ENCODE data around the gene ATP8A2.

ATP8A2 gene

DNA sequence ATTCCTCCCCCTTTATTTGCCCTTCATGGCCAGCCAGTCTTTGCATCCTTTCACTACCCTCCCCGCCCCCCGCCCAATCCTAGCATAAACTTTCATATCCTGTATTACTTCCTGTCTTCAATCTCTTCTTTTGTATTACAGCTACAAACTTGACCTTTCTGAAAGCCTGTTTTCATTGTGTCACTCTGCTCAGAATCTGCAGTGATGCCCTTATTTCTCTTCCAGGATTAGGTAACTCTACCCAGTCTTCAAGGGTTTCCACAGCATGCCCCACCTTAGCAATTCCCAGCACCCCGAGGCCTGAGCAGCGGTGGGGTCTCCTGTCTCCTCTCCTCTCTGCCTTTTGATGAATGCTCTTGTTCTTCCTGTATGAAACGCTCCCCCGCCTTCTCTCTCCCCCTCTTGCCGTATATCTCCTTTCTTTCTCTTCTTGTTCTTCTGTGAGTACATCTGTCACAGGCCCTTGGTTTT is 534.5 kb downstream of the ATP8A2 start:
- Mint-ChIP-seq H3K27ac (no peak overlapping the region), H3K27me3 (ENCODE audit: low read depth) (no peaks in the 10 kb centered on the region), H3K4me3 (no peak overlapping the region), H3K4me1 (ENCODE audit: low read depth) (peaks cover 8% of the 10 kb centered on the region), H3K9me3 (no peaks in the 10 kb centered on the region), H3K36me3 (ENCODE audit: low read depth) (no peaks in the 10 kb centered on the region)

DNA sequence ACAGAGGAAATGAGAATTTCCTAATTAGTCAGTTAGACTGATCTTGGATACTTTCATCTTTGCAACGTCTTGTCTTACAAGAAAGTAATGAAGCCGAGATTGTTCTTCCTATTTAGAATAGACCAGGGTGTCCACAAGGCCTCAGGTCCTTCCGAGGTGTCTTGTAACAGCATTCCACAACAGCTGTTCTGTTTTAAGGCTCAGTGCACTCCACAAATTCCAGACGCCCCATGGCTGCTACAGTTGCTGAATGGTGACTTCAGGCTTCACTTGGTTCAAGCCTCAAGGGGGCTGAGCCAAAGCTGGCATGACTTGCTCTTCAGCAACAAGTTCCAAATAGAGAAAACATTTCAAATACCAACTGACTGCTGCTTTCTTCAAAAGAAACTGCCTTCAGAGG is 536.6 kb downstream of the ATP8A2 start:
- Mint-ChIP-seq H3K4me3 (no peak overlapping the region), H3K27me3 (ENCODE audit: low read depth) (no peaks in the 10 kb centered on the region), H3K36me3 (ENCODE audit: low read depth) (no peaks in the 10 kb centered on the region), H3K4me1 (ENCODE audit: low read depth) (no peaks in the 10 kb centered on the region), H3K27ac (no peak overlapping the region), H3K9me3 (no peaks in the 10 kb centered on the region)

DNA sequence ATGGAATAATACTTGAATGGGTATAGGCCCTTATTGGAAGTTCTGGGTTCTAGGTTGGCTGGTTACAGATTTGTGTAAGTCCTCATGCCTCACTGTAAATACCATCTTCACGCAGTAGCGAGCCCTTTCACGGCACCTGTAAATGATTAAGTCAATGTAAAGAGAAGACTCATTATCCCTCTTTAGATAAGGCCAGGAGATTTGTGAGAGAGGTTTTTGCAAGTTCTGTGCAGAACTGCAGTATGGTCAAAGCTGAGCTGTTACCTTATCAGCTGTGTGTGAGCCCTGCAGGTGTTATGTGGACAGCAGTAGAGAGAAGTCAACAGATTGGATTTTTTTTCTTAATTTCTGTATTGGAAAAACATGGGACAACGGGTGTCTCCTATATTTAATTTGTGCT is 538.5 kb downstream of the ATP8A2 start:
- Mint-ChIP-seq H3K4me3 (no peak overlapping the region), H3K36me3 (ENCODE audit: low read depth) (peaks cover 2% of the 10 kb centered on the region), H3K27me3 (ENCODE audit: low read depth) (peaks cover 7% of the 10 kb centered on the region), H3K9me3 (no peaks in the 10 kb centered on the region), H3K4me1 (ENCODE audit: low read depth) (no peaks in the 10 kb centered on the region), H3K27ac (no peak overlapping the region)

DNA sequence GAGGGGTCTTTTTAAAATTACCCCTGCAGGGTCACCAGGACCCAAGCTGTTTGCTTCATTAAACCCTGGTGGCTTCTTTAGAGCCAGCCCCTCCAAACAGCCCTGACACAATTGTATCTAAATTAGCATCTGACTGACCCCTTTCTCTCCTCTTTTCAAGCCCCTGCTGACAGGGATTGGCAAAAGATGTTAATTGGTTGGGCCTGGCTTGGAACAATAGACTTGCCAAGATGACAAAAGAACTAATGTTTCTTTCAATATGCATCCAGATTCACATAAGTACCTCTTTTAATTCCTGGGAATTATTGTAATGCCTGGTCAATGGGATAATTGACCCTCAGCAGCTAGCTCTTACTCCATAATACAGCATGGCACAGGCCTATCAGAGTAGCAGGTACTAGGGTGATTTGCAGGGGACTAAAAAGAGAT is 539.2 kb downstream of the ATP8A2 start:
- H3K27me3 Mint-ChIP-seq (ENCODE audit: low read depth): peaks cover 7% of the 10 kb centered on the region
- peaks cover 2% of the 10 kb centered on the region for H3K36me3 Mint-ChIP-seq (ENCODE audit: low read depth)

DNA sequence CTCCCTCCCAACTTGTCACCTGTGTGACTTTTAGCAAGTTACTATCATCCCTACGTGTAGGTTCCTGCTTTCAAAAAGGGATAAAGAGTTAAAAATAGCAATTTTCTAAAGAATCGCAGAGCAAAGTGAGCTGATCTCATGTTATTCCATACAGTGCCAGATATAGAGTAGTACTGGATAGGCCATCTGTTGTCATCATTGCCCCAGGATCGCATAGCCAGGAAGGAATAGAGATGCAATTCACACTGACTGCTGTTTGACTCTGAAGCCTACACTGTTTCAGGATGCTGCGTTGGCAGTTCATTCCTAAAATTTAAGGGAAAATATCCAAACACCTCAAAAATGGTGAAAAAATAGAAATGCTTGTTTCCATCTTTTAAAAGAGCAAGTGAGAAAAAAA is 541.2 kb downstream of the ATP8A2 start:
- no peak overlapping the region for H3K27ac Mint-ChIP-seq
- H3K36me3 Mint-ChIP-seq (ENCODE audit: low read depth): peaks cover 2% of the 10 kb centered on the region
- no peak overlapping the region for H3K4me3 Mint-ChIP-seq
- H3K27me3 Mint-ChIP-seq (ENCODE audit: low read depth): peaks cover 11% of the 10 kb centered on the region
- H3K9me3 Mint-ChIP-seq: no peaks in the 10 kb centered on the region
- no peaks in the 10 kb centered on the region for H3K4me1 Mint-ChIP-seq (ENCODE audit: low read depth)

More for the DNA sequence above, 539.2 kb downstream of the ATP8A2 start:
- no peak overlapping the region for H3K27ac Mint-ChIP-seq
- H3K4me1 Mint-ChIP-seq (ENCODE audit: low read depth): no peaks in the 10 kb centered on the region
- no peak overlapping the region for H3K4me3 Mint-ChIP-seq
- H3K9me3 Mint-ChIP-seq: no peaks in the 10 kb centered on the region

DNA sequence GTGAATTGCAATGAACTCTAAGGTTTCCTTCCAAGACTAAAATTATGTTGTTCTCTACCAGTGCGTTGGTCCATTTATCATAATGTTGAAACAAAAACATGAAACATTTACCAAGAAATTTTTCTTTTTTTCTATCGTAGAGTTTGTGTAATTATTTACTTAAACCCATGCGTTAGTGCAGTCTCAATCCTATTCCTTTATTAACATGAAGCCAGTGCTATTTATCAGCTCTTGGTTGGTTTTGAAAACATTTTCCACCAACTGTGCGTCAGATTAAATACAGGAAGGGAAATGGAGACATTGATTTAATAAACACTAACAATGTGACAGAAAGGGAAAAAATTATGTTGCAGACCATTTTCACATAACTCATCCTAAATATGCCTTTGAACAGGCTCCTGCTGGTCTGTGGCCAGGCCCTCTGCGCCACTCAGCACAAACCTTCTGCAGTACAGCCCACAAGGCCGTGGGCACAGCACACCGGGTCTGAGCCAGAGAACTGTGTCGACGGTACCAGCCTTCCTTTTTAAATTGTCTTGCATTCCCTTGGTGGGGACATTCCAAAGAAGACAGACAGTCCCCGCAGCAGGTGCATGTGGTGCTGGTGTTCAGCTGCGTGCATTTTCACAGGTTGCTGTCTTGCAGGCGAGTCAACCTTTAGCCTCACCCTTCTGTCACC is 544.2 kb downstream of the ATP8A2 start:
- H3K4me3 Mint-ChIP-seq: no peak overlapping the region
- peaks cover 11% of the 10 kb centered on the region for H3K27me3 Mint-ChIP-seq (ENCODE audit: low read depth)
- H3K9me3 Mint-ChIP-seq: no peaks in the 10 kb centered on the region
- H3K36me3 Mint-ChIP-seq (ENCODE audit: low read depth): peaks cover 2% of the 10 kb centered on the region
- H3K4me1 Mint-ChIP-seq (ENCODE audit: low read depth): peaks cover 5% of the 10 kb centered on the region
- no peak overlapping the region for H3K27ac Mint-ChIP-seq

DNA sequence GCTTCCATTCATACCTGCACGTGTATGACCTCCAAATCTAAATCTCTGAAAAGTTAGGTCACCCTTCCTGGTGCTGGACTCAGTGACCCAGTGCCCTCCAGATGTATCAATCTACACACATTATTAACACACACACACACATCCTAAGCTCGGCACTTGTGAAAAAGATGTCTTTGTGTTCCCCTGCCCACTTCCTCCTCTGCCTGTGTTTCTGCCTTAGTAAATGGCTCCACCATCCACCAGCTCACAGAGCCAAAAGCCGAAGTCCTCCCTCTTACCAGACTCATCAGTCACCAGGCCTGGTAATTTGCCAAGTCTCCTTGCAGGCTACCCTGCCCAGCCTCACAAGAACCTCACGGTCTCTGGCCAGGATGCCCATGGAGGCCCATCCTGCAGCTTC is 548.5 kb downstream of the ATP8A2 start:
- Mint-ChIP-seq H3K27me3 (ENCODE audit: low read depth) (peaks cover 4% of the 10 kb centered on the region), H3K36me3 (ENCODE audit: low read depth) (no peaks in the 10 kb centered on the region), H3K4me3 (no peak overlapping the region), H3K4me1 (ENCODE audit: low read depth) (peaks cover 5% of the 10 kb centered on the region), H3K9me3 (no peaks in the 10 kb centered on the region), H3K27ac (no peak overlapping the region)

DNA sequence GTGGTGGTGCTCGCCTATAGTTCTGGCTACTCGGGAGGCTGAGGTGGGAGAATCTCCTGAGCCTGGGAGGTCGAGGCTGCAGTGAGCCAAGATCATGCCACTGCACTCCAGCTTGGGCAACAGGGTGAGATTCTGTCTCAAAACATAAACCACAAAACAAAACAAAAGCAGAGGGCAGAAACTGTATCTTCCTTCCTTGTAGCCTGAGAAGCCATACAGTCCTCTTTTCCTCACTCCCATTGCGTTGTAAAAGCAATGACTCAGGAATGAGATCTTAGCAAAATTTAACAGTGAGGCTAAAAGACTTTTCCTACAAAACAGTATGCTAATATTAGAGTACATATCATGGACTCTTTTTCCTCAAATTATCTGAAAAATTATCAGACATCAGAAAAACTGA is 549.2 kb downstream of the ATP8A2 start:
- H3K36me3 Mint-ChIP-seq (ENCODE audit: low read depth): no peaks in the 10 kb centered on the region

DNA sequence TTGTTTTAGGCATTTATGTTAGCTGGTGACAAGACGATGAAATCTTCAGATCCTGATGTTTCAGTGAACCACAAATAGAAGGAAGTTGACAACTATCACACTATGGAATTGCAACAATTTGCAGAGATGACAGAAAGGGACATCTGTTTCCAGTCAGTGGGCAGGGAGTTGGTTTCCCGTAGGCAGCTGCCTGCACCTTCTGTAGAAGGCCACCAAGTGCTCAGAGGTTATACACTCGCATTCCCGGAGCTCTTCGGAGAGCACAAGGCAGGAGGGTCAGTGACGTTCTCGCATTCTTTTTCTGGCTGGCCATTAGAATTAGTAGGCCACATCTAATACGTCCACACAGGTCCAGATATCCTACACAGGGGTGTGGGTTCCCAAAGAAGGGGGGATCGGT is 550.6 kb downstream of the ATP8A2 start:
- H3K27ac Mint-ChIP-seq: no peak overlapping the region
- no peaks in the 10 kb centered on the region for H3K36me3 Mint-ChIP-seq (ENCODE audit: low read depth)
- H3K9me3 Mint-ChIP-seq: no peaks in the 10 kb centered on the region
- peaks cover 5% of the 10 kb centered on the region for H3K4me1 Mint-ChIP-seq (ENCODE audit: low read depth)
- peaks cover under 1% of the 10 kb centered on the region for H3K27me3 Mint-ChIP-seq (ENCODE audit: low read depth)
- H3K4me3 Mint-ChIP-seq: no peak overlapping the region

More for the DNA sequence above, 549.2 kb downstream of the ATP8A2 start:
- Mint-ChIP-seq H3K4me1 (ENCODE audit: low read depth) (peaks cover 5% of the 10 kb centered on the region), H3K4me3 (no peak overlapping the region), H3K27ac (no peak overlapping the region), H3K9me3 (no peaks in the 10 kb centered on the region), H3K27me3 (ENCODE audit: low read depth) (peaks cover 4% of the 10 kb centered on the region)

DNA sequence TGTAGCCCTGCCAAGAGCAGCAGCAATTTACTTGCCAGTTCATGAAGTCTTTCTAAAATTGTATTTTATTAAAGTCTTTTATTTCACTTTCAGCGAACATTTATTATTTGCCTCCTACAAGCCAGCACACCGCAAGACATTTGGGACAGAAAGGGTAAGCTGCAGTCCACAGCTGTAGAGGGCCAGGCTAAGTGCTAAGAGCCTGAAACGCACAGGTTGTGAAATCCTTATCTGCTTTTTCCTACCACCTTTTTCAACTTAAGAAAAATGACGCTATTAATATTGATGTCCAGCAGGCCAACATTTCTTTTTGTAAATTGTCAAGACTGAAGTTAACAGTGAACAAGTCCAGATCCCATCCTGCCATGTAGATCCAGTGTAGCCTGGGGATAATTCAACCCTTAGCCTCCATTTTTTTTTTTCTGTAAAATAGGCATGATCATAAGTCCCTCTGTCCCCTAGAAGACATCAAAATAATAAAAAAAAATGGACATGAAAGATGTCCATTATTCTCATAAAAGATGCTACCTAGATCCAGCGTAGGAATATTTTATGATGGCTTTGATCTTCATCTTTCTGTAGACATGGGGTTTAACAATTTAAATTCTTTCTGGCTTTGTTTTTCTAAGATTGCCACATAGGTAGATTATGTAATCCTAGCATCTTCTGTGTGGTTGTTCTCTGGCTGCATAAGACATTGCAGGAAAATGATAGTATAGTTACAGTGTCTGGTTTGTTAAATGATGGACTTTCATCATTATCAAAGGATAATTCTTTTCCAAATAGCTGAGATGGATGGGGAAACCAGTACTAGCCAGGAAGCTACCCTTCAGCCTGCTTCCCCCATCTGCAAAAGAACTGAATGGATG is 551.7 kb downstream of the ATP8A2 start:
- Mint-ChIP-seq H3K27ac (no peak overlapping the region), H3K36me3 (ENCODE audit: low read depth) (no peaks in the 10 kb centered on the region), H3K9me3 (no peaks in the 10 kb centered on the region), H3K27me3 (ENCODE audit: low read depth) (no peaks in the 10 kb centered on the region), H3K4me3 (no peak overlapping the region), H3K4me1 (ENCODE audit: low read depth) (peaks cover 5% of the 10 kb centered on the region)

DNA sequence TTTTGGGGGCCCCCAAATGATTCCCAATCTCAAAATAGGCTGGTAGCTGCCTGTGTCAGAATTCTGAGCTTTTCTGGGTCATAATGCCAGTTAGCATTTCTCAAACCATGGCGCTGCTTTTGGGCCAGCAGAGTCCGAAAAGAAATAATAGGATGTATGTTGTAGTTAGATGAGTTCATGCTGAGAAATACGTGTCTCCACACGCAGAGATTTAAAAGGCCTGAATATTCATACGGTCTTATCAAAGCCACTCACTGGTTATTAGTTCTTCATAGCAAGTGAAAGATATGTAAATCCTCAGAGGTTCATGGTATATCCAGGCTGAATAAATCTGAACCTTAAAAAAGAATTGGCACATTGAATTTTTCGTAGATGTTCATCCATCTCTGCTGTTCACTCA is 555.6 kb downstream of the ATP8A2 start:
- H3K9me3 Mint-ChIP-seq: no peaks in the 10 kb centered on the region
- H3K4me1 Mint-ChIP-seq (ENCODE audit: low read depth): no peaks in the 10 kb centered on the region
- peaks cover 1% of the 10 kb centered on the region for H3K36me3 Mint-ChIP-seq (ENCODE audit: low read depth)
- H3K27ac Mint-ChIP-seq: no peak overlapping the region
- peaks cover 5% of the 10 kb centered on the region for H3K27me3 Mint-ChIP-seq (ENCODE audit: low read depth)
- H3K4me3 Mint-ChIP-seq: no peak overlapping the region

DNA sequence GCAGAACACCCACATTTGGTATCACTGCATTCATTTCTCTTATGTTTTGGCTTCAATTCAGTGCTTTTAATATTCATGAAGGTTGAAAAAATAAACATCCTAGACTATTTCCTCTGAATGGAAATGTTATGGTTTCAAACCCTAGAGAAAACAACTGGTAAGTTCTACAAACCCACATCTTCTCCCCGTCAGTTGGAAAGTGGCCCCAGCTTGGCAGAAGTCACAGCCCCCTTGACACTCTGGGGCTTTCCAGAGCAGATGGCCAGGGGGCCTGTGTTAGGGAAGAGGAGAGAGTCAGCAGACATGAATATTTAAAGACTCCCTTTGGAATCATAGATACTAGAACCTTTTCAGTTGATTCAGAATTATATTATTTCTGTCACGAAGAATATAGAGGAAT is 556.2 kb downstream of the ATP8A2 start:
- Mint-ChIP-seq H3K4me1 (ENCODE audit: low read depth) (no peaks in the 10 kb centered on the region), H3K4me3 (no peak overlapping the region), H3K27me3 (ENCODE audit: low read depth) (peaks cover 5% of the 10 kb centered on the region), H3K27ac (no peak overlapping the region), H3K36me3 (ENCODE audit: low read depth) (peaks cover 1% of the 10 kb centered on the region), H3K9me3 (no peaks in the 10 kb centered on the region)

DNA sequence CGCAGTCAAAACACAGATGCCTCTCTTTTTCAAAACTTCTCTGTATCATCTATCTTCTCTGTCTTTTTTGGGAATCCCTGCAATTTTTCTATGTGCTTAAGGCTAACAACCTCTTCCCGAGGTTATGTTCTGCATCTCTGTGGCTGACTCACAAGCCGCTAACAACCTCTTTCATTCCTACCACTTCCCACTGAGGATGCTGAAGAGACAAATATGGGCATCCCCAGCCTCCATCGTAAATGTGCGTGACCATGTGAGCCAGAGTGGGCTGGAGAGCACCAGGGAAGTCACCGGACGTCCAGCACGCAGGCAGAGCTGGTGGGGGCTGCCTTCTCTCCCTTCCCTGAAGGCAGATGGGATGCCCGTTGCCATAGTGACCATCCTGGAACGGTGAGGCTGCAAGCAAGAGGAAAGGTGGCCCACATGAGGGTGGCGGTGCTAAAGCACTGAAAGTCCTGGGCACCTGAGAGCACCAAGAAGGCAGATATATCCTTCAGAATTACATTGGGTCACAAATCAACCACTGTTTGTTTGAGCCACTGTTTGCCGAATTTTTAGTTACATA is 557.2 kb downstream of the ATP8A2 start:
- Mint-ChIP-seq H3K9me3 (no peaks in the 10 kb centered on the region), H3K27ac (no peak overlapping the region), H3K36me3 (ENCODE audit: low read depth) (peaks cover 1% of the 10 kb centered on the region), H3K4me1 (ENCODE audit: low read depth) (no peaks in the 10 kb centered on the region), H3K4me3 (no peak overlapping the region), H3K27me3 (ENCODE audit: low read depth) (peaks cover 5% of the 10 kb centered on the region)

DNA sequence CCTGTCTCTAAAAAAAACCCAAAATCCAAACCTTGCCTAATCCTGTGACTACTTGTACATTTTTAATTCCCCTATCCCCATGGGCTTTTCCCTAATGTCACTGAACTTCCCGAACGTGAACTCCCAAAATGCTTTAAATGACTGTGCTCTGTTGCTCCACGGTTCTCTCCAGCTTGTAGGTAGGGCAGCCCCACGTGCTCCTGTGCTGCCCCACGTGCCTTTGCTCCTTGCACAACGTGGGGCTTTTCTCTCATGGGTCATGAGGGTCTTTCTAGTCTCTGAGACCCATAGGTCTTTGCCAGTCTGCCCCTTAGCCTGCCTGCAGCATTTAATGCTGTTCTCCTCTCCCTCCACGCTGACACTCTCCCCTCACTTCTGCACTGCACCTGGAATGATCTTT is 558.0 kb downstream of the ATP8A2 start:
- Mint-ChIP-seq H3K36me3 (ENCODE audit: low read depth) (peaks cover 1% of the 10 kb centered on the region), H3K4me1 (ENCODE audit: low read depth) (no peaks in the 10 kb centered on the region), H3K27ac (no peak overlapping the region), H3K27me3 (ENCODE audit: low read depth) (peaks cover 5% of the 10 kb centered on the region), H3K9me3 (no peaks in the 10 kb centered on the region), H3K4me3 (no peak overlapping the region)

DNA sequence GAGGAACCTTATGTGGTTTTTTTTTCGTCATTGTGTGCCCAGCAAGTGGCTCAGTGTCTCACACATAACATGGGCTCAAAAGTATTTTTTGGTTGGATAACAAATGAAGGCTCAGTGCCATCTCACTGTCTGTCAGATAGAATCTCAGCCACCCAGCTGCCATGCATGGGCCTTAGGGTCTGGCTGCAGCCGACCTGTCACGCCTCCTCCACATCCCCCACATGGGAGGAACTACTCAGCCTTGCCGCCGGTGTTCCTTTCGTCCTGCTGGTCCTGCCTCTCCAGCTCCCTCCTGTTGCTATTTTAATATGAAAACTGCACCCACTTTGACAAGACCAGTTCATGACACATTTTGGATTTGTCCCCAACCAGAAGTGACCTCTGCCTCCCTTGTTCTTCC is 558.9 kb downstream of the ATP8A2 start:
- no peak overlapping the region for H3K4me3 Mint-ChIP-seq
- H3K9me3 Mint-ChIP-seq: no peaks in the 10 kb centered on the region
- no peak overlapping the region for H3K27ac Mint-ChIP-seq
- H3K36me3 Mint-ChIP-seq (ENCODE audit: low read depth): peaks cover 1% of the 10 kb centered on the region
- peaks cover 5% of the 10 kb centered on the region for H3K27me3 Mint-ChIP-seq (ENCODE audit: low read depth)
- no peaks in the 10 kb centered on the region for H3K4me1 Mint-ChIP-seq (ENCODE audit: low read depth)

All from T-helper 1 cell treated with Interleukin-12 subunit alpha and Interleukin-12 subunit beta and Interleukin-4 antibody, amounts not matched to agents 30 μg/mL and 1 μg/mL, for 36 hours (primary cell).